C4-2B (cell line): ENCODE data around the gene KRT71.

ENCODE experiments used
- H3K27ac ChIP-seq: fragments of 450-650 bp; 2 replicates; pipeline ENCODE4 v1.5.1; 2017
- ZFX ChIP-seq: fragments of 450-650 bp; IDR thresholded peaks from 2 replicates; pipeline ENCODE4 v1.6.1; 2017
- TF ChIP-seq, protein P1 (sequence below): fragments of 450-650 bp; conservative IDR thresholded peaks from 2 replicates; pipeline ENCODE4 v1.5.1; 2017; ENCODE audit warnings: mild to moderate bottlenecking

The KRT71 gene

DNA sequence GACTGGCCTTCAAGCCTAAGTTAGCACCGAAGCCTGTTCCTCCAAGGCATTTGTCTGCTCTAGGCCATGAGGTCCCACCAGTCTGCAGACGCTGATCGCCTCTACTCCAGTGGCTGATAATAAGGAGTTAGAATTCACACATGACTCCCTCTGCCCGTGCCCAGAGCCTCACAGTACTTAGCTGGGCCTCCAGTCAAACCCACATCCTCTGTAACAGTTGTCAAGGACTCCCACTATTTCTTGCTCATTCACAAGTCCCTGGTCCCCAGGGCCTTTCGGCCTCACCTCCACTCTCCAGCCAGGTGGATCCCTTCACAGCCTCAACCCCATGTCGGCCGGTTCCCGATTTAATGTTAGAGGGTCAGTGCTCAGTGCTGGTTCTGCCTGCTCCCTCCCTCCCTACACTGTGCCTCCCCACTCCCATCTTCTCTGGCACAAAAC, 26.4 kb downstream of the KRT71 start:
- TF ChIP-seq, protein P1, sequence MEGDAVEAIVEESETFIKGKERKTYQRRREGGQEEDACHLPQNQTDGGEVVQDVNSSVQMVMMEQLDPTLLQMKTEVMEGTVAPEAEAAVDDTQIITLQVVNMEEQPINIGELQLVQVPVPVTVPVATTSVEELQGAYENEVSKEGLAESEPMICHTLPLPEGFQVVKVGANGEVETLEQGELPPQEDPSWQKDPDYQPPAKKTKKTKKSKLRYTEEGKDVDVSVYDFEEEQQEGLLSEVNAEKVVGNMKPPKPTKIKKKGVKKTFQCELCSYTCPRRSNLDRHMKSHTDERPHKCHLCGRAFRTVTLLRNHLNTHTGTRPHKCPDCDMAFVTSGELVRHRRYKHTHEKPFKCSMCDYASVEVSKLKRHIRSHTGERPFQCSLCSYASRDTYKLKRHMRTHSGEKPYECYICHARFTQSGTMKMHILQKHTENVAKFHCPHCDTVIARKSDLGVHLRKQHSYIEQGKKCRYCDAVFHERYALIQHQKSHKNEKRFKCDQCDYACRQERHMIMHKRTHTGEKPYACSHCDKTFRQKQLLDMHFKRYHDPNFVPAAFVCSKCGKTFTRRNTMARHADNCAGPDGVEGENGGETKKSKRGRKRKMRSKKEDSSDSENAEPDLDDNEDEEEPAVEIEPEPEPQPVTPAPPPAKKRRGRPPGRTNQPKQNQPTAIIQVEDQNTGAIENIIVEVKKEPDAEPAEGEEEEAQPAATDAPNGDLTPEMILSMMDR: no peak
- TF ChIP-seq ZFX: no peak
- no peak overlapping the region for H3K27ac ChIP-seq

DNA sequence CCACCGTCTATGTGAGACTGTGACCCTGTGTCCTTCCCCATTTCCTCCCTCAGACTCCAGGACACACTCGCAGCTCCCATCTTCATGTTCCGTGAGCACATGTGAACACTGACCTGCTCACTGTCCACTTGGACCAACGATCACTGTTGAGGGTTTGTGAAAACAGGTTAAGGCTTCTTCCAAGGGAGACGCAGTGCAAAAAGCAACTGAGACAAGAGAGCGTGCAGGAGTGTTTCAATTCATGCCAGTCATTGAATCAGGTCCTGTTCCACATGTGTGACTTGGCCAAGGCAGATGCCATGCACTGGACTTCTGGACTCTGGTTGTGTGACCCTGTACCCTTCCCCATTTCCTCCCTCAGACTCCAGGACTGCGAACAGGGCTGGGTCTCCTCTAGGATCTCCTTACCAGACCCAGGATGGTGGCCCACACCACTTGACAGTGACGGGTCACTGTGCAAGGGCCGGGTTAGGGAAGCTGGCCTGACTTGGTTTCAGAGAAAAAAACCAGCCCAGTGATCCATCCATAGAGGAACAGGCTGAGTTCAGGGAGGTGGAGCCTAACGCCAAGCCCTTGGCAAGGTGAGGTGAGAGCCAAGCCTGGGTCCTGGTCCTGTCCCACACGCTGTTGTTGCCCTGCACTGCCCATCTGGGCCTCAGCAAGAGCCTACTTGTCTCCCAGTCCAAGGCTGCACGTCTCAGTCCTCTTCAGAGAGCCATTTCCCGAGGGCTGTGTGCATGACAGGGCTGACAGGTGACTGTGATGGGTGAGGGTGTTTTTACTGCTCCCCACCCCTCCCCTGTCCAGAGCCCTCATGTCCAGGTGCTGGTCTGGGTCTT, 27.1 kb downstream of the KRT71 start:
- no peak overlapping the region for H3K27ac ChIP-seq
- TF ChIP-seq, protein P1: no peak
- no peak for TF ChIP-seq ZFX

DNA sequence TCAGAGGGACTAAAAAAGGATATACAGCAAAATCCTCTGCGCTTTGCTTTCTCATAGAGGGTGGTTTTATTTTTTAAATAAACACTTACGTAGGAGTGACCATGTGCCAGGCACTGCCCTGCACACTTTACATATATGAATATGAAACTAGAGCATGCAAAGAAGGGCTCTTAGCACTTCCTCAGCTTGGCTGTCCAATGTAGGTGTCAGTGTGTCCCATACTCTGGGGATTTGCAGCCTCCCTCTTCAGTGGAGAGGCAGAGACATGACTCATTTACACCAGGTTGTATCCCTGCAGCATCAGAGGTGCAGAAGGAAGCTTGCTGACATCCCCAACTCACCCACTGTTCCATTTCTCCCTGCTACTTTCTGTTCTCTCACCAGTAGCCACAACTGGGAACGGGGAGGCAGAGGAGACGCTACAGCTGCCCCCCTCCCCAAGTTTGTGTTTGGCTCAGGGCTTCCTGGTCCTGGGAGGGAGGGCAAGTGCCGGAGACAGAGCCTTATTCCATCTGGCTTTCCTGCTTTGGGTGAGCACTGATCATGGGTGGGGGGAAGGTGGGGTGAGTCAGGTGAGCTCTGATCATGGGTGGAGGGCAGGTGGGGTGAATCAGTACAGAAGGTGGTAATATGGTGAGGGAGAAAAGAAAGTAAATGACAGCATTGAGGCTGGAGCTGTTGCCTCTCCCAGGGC, 27.9 kb downstream of the KRT71 start:
- TF ChIP-seq, protein P1: no peak
- TF ChIP-seq ZFX: no peak

DNA sequence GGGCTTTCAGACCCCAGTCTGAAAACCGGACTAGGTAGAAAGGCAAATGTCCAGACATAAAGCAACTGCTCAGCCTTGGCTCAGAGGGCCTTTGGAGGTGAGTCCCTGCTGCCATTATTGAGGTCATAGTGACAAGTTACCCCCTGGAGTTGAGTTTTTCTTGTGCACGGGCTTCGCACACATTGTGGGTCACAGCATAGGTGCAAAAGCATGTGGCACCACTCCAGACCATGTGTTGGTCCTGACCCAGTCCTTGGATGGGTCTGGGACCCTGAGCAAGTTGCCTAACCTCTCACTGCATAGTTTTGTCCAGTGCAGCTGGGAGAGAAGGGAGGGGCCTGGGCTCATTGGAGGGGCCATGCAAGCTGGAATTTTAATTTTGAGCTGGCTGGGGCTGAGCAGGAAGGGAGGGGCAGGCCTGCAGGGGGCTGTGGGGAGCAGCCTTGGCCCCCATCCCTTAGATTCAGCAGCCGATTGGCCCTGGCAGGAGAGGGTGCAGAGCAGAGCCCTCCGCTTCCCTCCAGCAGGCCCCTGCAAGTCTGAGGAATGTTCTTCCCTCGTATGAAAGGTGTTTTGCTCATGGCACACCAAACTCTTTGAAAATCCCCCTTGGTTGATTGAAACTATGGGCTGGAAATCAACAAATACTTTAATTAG, 28.6 kb downstream of the KRT71 start:
- no peak overlapping the region for H3K27ac ChIP-seq
- no peak for TF ChIP-seq ZFX
- TF ChIP-seq, protein P1: no peak

More for the DNA sequence above, 27.9 kb downstream of the KRT71 start:
- H3K27ac ChIP-seq: no peak overlapping the region

DNA sequence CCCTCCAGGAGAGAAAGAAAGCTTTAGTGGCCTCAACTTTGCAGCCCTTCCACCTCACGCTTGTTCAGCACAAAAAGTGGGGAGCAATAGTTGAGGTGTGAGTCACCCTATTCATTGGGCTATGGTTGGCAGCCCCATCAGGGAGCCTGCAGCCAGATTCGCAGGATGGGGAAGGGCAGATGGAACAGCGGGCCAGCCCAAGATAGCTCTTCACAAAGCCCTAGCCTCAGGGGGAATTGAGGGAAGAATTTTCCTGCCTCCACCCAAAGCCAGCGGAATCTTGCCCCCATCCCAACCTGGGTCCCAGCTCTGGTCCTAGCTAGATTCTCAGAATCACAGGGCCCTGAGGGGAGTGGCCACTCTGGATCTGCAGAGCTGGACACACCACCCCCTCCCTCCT, 29.1 kb downstream of the KRT71 start:
- no peak overlapping the region for H3K27ac ChIP-seq
- TF ChIP-seq, protein P1: no peak
- no peak for TF ChIP-seq ZFX

DNA sequence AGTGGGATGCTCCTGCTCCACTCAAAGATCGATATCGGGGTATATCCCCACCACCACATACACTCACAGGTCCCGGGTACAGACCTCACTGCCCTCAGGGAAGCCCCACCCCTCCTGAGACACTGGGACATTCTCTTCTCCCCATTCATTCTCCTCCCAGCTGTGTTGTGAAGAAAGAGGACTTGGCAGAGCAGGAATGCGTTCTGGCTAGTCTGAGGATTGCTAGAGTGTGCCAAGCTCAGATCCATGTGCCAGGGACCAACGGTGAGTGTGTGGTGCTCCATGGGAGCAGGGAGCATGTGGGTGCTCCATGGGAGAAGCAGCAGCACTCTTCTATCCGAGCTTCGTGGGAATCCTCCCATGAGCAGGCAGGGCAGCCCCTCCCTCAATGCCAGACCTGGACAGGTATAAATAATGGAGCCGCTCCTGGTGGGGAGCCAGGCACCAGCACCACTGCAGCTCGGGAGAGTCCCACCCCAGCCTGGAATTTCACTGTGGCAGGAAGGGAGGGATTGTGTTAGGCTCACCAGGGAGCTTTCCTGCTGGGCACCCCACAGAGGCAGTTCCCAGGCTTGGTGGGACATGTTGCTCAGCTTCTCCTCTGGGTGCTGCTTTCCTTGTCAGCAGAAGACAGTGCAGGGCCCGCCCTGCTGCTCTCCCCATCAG, 30.5 kb downstream of the KRT71 start:
- TF ChIP-seq, protein P1: no peak
- no peak for TF ChIP-seq ZFX
- H3K27ac ChIP-seq: no peak overlapping the region
